Stimulated activated naive CD8-positive, alpha-beta T cell treated with anti-CD3 and anti-CD28 coated beads, Interleukin-15, Interleukin-2, amounts not matched to agents 100 U/mL and 50 U/mL, for 24 hours (primary cell): ENCODE results near the gene PRKCA.
"Not testable (repeated sequence)": the region's sequence is repeated elsewhere in the genome, so short reads cannot be mapped to it uniquely, and the experiment has no call there.

Experiments used
- ATAC-seq: fragments of 150-1000 bp; cut with Tn5 transposase; one replicate; pipeline ENCODE4 v1.10.0; 2021
- DNase-seq: peaks from one replicate; pipeline ENCODE4 v3.0.0; 2021

The PRKCA gene

GRCh38 chr17:66290101-66290722, 12.2 kb upstream of the PRKCA start:
- peak; percentile 75 for ATAC-seq
- DNase-seq: no peak

DNA sequence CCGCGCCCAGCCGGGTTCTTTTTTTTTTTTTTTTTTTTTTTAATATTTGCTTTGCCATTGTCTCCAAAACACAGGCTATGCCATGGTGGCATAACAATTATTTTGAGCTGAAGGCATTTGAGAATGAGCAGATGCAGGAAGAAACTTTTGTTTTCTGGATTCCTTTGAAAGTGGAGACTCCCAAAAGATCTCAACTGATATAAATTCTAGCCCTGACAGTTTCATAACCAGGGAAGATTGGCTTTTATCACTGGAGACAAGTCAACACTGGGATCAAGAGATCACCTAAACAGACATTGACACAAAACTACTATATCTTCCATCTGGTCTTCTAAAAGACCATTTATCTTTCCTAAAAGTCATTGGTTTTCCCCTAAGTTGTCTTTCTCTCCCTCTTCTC, 10.1 kb upstream of the PRKCA start:
- ATAC-seq (no peak), DNase-seq (no peak)

- ATAC-seq (no peak), DNase-seq (no peak)
Observed at GRCh38 chr17:66296289-66296725, 6.1 kb upstream of the PRKCA start.

DNA sequence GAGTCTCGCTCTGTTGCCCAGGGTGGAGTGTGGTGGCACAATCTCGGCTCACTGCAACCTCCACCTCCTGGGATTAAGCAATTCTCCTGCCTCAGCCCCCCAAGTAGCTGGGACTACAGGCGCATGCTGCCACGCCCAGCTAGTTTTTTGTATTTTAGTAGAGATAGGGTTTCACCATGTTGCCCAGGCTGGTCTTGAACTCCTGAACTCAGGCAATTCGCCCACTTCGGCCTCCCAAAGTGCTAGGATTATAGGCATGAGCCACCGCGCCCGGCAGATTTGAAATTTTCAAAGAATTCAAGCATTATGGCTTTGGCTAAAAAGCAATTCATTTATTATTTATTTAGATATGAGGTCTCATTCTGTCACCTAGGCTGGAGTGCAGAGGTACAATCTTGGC, 5.0 kb upstream of the PRKCA start:
- not testable (repeated sequence) for DNase-seq, ATAC-seq

GRCh38 chr17:66299711-66300110, 2.7 kb upstream of the PRKCA start:
- DNase-seq (no peak), ATAC-seq (no peak)

- ATAC-seq (no peak), DNase-seq (no peak)
Observed at GRCh38 chr17:66300956-66301355, 1.5 kb upstream of the PRKCA start.

- no peak for ATAC-seq
- no peak for DNase-seq
Observed at GRCh38 chr17:66301367-66301863, 998 bp upstream of the PRKCA start.

GRCh38 chr17:66302761-66303626, 581 bp downstream of the PRKCA start:
- peak; percentile 58 for DNase-seq

GRCh38 chr17:66304304-66305174, 2.1 kb downstream of the PRKCA start:
- DNase-seq (no peak), ATAC-seq (peak; percentile 40)

More at GRCh38 chr17:66302761-66303626, 581 bp downstream of the PRKCA start:
- peak; percentile 20 for ATAC-seq

DNA sequence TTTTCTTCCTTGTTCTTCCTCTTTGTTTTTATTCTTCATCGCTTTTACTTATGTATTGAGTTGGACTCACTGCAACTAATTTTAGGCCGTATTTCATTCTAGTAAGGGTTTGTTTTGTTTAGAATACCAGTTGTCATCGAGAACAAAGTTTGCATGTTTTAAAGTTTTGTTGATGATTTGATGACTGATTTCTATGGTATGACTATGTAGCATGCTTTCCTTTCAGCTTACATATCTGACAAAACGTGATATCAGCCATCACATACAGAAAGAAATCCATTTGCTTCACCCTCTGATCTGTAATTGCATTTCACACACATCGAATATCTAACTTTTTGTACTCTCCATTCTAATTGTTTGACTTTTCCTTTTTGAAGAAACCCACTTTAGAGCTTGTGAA, 4.0 kb downstream of the PRKCA start:
- DNase-seq: no peak
- ATAC-seq: no peak

GRCh38 chr17:66307257-66307656, 4.8 kb downstream of the PRKCA start:
- DNase-seq (no peak), ATAC-seq (no peak)

- ATAC-seq (no peak), DNase-seq (no peak)
Observed at GRCh38 chr17:66308856-66309255, 6.4 kb downstream of the PRKCA start.

DNA sequence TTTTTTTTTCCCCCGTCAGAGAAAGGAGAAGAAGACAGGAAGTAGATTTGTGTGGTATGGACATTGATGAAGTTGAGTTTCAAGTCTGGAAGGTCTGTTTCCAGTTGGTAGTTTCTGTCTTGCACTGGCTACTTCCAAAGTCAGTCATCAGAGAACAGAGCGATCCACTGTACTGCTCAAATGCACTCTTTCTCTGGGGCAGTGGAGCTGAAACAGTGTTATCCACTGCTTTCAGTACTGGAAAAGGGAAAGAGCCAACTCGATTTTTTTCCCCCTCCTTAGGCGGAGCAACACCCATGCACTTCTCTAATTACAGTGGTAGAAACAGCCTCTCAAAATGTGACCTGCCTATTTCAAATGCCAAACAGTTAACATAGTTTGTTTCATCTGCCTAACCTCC, 7.4 kb downstream of the PRKCA start:
- DNase-seq (no peak), ATAC-seq (peak; percentile 4)

DNA sequence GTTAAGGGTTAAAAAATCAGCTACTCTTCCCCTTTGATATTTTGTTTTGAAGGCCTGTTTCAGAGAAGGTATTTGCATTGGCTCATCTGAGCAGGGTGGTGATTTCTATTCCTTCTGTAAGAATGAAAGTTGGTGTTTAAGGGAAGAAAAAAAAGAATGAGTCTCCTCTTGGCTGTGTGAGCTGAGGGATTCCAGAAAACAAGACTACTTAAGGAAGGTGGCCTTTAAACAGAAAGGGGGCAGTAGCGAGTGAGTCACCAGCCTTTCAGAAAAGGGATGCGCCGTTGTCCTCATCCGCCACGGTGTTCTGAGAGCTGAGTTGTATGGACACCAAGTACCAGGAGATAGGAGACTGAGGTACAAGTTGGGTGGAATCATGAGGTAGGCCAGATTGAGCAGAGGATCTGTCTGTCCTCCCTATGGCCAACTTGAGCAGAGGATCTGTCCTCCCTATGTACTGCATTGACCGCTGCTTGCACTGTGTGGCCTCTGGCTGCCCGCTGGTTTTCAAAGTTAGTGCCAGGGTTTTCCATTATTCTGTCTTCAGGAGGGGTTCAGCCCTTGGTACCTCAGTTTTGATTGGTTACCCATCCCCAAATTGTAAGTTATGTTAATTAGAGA, 8.2 kb downstream of the PRKCA start:
- peak; percentile 38 for ATAC-seq
- peak; percentile 49 for DNase-seq

DNA sequence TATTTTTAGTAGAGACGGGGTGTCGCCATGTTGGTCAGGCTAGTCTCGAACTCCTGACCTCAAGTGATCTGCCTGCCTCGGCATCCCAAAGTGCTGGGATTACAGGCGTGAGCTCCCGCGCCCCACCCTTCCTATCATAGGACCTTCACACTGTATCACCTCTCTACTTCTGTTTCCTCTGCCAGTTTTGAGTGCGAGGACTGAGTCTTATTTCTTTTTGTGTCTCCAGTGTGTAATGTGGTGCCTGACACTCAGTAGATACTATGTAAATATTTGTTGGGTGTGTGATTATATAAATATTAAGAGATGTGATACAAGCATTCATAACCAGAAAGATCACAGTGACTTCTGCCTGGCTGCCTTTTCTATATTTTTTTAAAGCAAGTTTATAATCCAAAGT, 10.5 kb downstream of the PRKCA start:
- no peak for ATAC-seq
- DNase-seq: no peak

DNA sequence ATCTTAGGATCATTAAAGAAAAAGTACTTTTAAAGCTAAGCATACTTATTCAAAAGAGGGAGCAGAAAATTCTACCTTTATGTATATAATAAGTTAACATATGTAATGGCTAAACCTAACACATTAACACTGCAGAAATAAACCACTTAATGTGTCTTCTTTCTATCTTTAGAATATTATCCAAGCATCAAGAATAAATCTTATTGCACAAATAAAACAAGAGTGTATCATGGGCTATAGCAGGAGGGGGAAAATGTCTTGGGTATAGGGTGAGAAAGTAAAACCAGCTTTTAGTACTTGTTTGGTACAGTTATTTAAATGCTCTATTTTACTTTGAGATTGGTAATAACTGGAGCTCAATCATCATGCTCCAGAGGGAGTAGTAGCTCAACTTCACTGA, 10.9 kb downstream of the PRKCA start:
- ATAC-seq (no peak), DNase-seq (no peak)

DNA sequence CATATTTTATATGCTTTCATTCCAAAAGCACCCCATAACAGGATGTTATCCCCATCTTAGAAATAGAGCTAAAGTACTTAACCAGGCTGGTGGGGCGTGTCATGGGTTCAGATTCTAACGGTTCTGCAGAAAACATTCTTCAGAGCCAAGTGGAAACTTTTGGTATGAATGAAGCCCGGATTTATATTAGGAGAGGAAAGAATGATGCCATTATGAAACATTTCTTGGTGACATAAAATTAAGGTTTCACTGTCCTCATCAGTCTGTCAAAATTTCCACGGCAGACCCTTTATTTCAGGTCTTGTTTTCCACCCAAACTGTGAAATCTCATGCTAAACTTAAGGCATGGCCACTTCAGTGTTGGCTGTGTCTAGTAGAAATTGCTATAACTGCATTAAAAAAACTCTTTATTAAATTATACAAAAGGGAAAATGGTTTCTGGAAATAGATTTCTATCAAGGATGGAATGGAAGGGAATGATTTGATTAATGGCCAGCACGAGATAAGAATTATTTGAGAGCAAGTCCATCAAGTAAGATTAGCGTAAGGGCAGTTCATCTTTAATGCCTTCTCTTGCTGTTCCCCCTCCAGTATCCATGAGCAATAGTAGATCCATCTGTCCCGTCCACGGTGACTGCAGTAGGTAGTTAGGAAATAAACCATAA, 11.7 kb downstream of the PRKCA start:
- DNase-seq (peak; percentile 53), ATAC-seq (peak; percentile 74)

GRCh38 chr17:66317629-66318028, 15.2 kb downstream of the PRKCA start:
- no peak for ATAC-seq

DNA sequence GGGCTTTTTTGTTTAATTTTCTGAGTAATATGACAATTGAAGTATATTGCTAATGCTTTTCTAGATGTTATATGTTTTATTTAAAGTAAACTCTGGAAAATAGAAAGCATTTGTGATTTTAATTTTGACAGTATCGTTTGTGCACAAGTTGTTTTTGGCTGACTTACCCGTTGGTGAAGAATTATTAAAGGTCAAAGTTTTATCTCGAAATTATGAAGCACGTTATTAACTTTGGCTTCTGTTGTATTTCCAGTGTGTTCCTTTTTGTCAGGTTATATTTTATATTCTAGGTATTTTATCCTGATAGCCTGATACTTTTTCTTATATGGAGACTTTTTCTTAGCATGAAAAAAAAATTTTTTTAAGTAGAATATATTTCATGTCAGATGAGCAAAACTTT, 16.8 kb downstream of the PRKCA start:
- ATAC-seq (no peak), DNase-seq (no peak)

More at GRCh38 chr17:66317629-66318028, 15.2 kb downstream of the PRKCA start:
- DNase-seq: no peak

DNA sequence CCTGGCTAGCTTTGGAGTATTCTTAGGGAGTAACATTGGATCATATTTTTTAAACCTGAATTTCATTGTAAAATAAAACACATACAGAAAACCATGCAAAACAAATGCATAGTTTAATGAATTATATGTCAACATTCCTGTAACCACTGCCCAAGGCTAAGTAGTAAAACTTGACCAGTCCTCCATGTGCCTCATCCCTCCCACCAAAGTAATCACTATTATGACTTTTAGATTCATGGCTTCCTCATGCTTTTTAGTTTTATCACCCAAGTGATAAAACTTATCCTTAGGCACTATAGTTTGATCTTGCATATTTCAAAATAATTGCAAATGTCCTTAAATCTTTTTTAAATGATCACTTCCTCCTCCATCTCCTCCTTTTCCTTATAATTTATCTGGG, 20.4 kb downstream of the PRKCA start:
- ATAC-seq: no peak

DNA sequence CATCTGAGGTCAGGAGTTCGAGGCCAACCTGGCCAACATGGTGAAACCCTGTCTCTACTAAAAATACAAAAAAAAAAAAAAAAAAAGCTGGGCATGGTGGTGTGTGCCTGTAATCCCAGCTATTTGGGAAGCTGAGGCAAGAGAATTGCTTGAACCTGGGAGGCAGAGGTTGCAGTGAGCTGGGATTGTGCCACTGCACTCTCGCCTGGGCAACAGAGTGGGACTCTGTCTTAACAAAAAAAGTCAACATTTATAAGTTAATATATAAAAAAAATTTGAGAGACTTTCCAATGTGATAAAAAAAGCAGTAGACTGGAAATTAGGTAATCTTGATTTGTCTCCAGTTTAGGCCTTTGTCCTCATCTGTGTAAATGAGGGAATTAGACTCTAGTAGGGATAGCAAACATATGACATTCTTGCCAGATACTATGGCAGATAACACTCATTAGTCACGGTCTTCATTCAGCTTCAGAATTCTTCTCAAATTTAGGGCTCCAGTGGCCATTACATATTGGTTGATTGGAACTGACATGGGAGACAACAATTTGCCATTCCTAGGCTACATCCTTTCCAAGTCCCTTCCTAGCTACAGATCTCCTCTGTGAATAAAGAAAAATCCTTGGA, 22.1 kb downstream of the PRKCA start:
- not testable (repeated sequence) for DNase-seq, ATAC-seq

More for the DNA sequence above, 20.4 kb downstream of the PRKCA start:
- no peak for DNase-seq
